NK-92 (cell line): ENCODE measurements around the gene DACH1.
"Not testable (repeated sequence)": the region's sequence is repeated elsewhere in the genome, so short reads cannot be mapped to it uniquely, and the experiment has no call there.

Source experiments
- DNase-seq: peaks from one replicate; lab custom pipeline; 2025; ENCODE audit not compliant: unreplicated experiment; lab: John Stamatoyannopoulos, UW

Gene DACH1

GRCh38 chr13:71866335-71867130, 471 bp downstream of the DACH1 start:
- DNase-seq, result no peak

- no peak for DNase-seq
Observed at GRCh38 chr13:71865874-71866334, 1.1 kb downstream of the DACH1 start.

- DNase-seq, result no peak
Observed at GRCh38 chr13:71864986-71865873, 1.8 kb downstream of the DACH1 start.

- no peak for DNase-seq
Observed at GRCh38 chr13:71864094-71864985, 2.7 kb downstream of the DACH1 start.

- no peak for DNase-seq
Observed at GRCh38 chr13:71863254-71863865, 3.6 kb downstream of the DACH1 start.

- no peak for DNase-seq
Observed at GRCh38 chr13:71862459-71862943, 4.5 kb downstream of the DACH1 start.

GRCh38 chr13:71861769-71862458, 5.1 kb downstream of the DACH1 start:
- no peak for DNase-seq

GRCh38 chr13:71860547-71861138, 6.4 kb downstream of the DACH1 start:
- DNase-seq, result no peak

- no peak for DNase-seq
Observed at GRCh38 chr13:71858647-71859046, 8.4 kb downstream of the DACH1 start.

GRCh38 chr13:71856548-71857043, 10.4 kb downstream of the DACH1 start:
- no peak for DNase-seq

GRCh38 chr13:71854401-71854800, 12.6 kb downstream of the DACH1 start:
- no peak for DNase-seq

- DNase-seq, result no peak
Observed at GRCh38 chr13:71853725-71854124, 13.3 kb downstream of the DACH1 start.

- no peak for DNase-seq
Observed at GRCh38 chr13:71852736-71853135, 14.3 kb downstream of the DACH1 start.

- DNase-seq, result no peak
Observed at GRCh38 chr13:71851498-71852409, 15.2 kb downstream of the DACH1 start.

- DNase-seq, result no peak
Observed at GRCh38 chr13:71842003-71842402, 25.0 kb downstream of the DACH1 start.

- no peak for DNase-seq
Observed at GRCh38 chr13:71838842-71839241, 28.2 kb downstream of the DACH1 start.

GRCh38 chr13:71837582-71837981, 29.4 kb downstream of the DACH1 start:
- not testable (repeated sequence) for DNase-seq

- DNase-seq, result no peak
Observed at GRCh38 chr13:71831716-71832115, 35.3 kb downstream of the DACH1 start.
